Measurements from ENCODE around the gene TOP1.
"Not testable (repeated sequence)": the region's sequence is repeated elsewhere in the genome, so short reads cannot be mapped to it uniquely, and the experiment has no call there.

The TOP1 gene

DNA sequence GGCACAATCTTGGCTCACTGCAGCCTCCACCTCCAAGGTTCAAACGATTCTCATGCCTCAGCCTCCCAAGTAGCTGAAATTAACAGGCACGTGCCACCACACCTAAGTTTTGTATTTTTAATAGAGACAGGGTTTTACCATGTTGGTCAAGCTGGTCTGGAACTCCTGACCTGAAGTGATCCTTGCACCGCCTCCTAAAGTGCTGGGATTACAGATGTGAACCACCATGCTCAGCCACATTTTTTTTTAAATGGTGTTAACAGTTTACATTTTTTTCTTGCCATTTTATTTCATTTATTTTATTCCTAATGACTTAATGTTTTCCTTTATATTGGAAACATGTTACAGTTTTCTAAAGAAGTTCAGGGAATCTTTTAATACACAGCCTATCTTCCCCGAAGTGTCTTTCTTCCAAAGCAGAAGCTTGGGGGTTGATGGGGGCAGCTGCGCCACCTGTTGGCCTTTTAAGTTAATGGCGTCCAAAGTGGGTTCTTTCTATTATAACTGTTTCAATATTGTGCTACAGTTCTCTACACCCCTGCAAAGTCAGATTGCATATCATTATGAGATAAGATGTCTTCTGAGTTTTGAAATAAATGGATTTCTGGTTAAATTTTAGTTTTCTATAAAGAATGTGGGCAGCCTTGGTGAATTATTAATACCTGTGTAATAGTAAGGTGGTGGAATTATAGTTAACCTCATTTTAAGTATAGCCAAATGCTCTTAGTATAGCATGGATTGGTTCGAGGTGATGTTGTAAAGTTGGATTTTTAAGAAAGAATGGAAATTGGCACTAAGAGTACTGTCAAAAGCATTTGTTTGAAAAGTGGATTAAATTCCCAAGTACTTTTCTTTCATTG lies 66.7 kb downstream of the TOP1 start:
- no peak for DNase-seq (ENCODE audit: low spot score)

DNA sequence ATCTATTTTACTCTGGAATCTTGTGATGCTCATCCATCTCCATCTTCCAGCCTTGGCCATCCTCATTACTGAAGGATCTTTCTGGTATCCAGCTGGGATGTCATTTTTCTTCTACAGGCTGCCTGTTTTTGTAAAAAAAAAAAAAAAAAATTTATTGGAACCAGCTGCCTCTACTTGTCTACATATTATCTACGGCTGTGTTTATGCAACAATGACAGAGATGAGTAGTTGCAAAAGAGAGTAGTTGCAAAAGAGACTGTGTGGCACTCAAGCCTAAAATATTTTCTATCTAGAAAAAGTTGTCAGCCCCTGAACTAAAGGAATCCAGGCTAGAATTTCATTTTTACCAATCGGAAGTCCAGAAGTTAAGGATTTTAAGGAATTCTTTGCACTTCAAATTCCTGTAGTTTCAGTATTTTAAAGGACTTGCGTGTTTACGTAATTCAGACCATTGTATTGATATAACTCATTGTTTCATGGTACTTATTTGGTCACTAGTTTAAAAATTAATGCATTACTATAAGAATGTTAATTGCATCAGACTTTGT lies 70.2 kb downstream of the TOP1 start:
- DNase-seq (ENCODE audit: low spot score): no peak

DNA sequence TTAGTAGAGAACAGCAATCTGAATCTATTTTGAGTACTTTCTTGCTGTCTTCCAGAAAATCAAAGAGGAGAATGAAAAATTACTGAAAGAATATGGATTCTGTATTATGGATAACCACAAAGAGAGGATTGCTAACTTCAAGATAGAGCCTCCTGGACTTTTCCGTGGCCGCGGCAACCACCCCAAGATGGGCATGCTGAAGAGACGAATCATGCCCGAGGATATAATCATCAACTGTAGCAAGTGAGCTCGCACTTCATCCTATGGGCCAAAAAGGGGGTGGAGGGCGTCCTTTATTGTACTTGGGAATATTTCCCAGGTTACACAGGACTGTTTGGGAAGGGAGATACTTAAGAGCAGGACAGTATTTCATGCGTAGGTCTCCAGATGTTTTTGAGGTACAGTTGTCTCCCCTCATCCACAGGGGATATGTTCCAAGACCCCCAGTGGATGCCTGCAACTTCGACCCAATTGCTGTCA lies 71.4 kb downstream of the TOP1 start:
- no peak for DNase-seq (ENCODE audit: low spot score)

DNA sequence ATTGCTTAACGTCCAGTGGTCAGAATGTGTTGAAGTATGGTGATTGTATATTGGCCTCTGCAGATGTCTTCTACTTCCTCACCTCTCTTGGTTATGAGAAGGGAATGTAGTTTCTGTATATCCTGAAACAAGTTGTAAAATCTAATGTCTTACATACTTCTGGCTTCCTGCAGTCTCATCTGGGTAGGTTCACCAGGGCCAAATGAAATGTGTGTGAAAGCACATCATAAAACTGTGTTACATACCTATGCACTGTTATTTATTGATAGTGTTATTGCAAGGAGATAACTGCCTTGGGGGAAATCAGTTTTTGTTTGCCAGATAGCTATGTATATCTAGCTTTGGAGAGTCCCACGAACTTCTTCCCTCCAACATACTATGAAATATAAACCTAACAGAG lies 73.0 kb downstream of the TOP1 start:
- DNase-seq (ENCODE audit: low spot score): no peak

DNA sequence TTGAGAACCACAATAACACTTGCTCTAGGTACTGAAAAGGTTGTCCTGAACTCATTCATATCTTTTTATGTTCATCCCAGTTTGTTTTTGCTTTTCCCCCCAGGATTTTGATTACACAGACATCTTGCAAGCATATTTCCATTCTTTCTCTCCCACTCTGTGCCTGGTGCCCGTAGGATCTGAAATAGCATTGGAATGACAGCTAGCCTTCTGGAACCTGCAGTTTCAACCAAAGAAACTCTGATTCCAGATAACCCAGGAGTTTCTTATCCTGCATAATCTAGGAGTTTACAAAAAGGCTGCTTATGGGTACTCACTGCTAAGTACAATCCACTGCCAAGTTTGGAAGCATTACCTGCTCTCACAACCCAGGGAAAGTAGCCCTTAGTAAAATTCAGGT lies 79.9 kb downstream of the TOP1 start:
- DNase-seq (ENCODE audit: low spot score): no peak

DNA sequence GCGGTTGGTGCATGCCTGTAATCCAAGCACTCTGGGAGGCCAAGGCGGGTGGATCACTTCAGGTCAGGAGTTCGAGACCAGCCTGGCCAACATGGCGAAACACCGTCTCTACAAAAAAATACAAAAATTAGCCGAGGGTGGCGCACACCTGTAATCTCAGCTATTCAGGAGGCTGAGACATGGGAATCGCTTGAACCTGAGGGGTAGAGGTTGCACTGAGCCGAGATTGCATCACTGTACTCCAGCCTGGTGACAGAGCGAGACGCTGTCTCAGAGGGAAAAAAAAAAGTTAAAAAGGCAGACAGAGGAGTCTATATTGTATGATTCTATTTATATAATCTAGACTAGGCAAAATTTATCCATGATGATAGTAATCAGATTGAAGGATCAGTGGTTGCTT lies 81.4 kb downstream of the TOP1 start:
- DNase-seq (ENCODE audit: low spot score): no peak

DNA sequence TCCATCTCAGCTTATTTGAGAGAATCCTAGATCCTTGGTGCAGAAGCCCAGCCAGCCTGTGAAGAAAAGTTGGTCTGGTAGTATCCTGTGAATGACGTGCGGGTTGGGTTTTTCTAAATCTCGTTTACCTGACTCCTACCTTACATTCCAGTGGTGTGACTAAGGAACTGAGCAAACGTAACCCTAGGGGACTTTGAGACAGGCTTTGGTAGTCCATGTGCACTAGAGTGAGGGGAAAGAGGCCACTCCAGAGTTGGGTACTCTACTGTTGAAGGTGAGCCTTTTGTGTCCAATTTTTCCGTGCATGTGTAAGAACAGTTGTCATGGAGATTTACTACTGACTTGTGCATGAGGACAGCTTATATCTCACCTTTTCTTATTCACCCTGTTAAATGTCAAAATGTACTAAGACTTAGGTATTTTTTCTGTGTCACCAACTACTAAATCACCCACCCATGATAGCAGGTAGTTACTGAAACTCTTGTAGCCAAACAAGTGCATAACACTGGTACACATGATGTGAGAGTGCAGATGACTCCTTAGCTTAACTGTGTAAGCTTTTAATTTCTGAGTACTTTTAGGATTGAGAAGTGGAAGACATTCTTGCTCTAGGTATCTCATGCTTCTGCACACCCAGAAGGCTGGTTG lies 82.4 kb downstream of the TOP1 start:
- no peak for DNase-seq (ENCODE audit: low spot score)

DNA sequence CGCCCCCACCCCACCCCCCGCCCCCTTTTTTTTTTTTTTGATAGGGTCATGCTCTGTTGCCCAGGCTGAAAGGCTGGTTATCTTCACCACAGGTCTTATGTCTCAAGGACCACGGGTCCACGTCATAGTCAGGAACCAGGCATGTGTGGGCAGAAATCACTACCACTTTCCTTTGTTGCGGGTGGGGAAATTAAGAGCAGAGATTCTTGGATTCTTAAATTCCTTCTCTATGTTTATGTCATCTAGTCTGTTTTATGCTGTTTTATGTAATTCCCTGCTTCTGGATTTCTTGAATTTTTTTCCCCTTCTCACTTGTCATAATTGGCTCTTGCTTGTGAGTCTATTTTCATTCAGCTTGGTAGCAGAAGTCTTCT lies 82.9 kb downstream of the TOP1 start:
- no peak for DNase-seq (ENCODE audit: low spot score)

DNA sequence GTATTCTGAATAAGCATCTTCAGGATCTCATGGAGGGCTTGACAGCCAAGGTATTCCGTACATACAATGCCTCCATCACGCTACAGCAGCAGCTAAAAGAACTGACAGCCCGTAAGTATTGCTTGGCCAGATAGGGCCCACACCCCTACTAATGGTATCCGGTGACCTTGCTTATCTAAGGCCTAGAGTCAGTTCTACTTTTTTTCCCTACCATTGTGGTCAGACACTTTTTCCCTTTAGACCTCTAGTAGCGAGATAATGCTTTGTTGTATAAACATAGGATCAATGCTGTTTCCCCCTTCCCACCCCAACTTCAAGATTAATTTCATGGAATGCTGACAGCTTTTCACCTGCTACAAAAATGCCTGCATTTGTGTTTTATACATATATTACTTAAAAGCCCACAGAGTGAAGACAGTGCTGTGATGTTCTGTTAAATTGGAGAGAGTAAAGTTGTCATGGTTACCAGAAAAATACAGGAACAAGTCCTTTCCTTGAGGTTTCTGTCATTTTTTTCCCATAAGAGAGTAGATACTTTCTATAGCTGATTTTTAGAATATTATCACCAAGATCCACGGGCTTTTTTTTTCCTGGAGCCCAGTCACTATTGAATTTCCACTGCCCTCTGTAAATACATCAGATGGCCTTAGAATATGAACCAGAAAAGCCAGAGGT lies 87.8 kb downstream of the TOP1 start:
- DNase-seq (ENCODE audit: low spot score): no peak

DNA sequence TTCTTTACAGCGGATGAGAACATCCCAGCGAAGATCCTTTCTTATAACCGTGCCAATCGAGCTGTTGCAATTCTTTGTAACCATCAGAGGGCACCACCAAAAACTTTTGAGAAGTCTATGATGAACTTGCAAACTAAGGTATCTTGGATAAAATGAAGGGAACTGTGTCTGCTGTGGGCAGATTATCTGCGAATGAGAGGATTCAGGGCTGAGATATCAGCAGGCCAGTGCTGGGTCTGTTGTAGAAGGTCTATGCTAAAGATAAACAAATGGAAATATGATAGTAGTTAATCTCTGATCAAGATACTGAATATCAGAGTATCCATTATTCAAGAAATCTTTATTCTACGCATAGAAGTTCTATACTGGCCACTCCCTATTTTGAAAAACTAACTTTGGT lies 89.5 kb downstream of the TOP1 start:
- DNase-seq (ENCODE audit: low spot score): not testable (repeated sequence)

DNA sequence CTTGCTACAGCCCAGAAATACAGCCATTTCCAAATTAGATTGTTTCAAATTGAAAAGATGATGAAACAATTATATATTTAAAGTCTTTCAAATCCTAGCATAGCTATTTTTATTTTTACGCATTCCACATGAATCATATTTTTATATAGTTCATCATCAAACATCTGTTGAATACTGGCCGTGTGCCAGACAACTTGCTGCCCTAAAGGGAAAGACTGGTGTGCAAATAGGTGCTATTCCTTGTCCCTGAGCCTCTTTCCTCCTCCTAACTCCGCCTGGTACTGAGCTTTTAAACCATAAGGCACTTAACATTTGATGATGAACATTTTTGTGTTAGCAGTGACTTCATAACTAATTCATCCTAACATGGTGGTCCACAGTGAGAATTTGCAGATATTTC lies 90.0 kb downstream of the TOP1 start:
- no peak for DNase-seq (ENCODE audit: low spot score)

DNA sequence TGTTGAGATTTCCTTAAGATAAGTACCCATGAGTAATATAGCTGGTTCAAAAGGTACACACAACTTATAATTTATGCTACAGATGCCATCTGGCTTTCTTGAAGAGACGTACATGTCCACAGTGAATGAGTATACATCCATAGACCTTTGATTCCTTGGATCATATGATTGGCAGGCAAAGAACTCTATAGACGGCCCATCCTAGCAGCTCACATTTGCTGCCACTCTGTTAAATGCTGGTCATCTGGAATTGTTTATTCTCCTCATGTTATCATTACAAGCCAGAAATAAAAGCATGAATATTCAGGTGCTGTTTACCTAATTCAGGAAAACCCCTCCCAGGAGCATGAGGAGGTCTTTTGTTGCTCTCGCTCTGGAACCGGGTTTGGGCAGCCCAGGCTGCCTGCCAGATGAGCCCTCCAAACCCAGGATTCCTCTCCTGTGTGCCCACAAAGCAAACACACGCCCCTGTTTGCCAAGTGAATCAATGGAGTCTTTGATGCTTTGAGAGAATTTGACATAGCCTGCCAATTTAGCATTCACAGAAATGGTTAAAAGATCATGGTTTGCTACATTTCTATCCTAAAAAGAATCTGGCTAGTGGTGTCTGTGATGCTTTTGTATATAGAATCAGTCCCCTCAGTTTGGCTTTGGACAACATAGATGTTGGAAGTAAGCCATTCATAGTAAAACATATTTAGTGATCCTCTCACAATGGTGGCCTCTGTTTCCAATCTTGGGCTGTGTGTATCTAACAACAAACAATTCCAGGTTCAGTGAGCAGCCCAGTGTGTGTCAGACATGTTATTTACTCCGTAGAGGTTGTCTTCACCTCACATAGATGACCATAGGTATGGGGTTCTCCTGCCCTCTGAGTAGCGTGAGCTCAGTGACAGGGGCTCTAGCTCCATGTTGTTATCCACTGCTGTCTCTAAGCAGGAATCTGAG lies 91.3 kb downstream of the TOP1 start:
- no peak for DNase-seq (ENCODE audit: low spot score)

DNA sequence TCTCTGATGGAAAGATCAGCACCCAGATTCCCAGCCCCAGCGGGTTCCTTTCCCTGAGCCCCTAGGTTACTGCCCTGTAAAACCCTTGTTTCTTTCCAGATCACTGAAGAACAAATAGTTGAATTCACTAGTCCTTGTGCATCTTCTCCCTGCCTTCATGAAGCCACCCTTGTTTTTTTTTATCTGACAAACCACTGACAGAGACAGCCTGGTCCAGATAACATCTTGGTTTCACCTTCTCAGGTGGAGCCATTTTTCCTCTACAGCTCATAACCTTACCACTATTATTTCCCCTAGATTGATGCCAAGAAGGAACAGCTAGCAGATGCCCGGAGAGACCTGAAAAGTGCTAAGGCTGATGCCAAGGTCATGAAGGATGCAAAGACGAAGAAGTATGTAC lies 92.8 kb downstream of the TOP1 start:
- DNase-seq (ENCODE audit: low spot score): no peak

DNA sequence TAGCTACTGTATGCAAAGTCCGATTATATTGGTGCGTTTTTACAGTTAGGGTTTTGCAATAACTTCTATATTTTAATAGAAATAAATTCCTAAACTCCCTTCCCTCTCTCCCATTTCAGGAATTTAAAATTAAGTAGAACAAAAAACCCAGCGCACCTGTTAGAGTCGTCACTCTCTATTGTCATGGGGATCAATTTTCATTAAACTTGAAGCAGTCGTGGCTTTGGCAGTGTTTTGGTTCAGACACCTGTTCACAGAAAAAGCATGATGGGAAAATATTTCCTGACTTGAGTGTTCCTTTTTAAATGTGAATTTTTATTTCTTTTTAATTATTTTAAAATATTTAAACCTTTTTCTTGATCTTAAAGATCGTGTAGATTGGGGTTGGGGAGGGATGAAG lies 95.0 kb downstream of the TOP1 start:
- DNase-seq (ENCODE audit: low spot score): no peak

DNA sequence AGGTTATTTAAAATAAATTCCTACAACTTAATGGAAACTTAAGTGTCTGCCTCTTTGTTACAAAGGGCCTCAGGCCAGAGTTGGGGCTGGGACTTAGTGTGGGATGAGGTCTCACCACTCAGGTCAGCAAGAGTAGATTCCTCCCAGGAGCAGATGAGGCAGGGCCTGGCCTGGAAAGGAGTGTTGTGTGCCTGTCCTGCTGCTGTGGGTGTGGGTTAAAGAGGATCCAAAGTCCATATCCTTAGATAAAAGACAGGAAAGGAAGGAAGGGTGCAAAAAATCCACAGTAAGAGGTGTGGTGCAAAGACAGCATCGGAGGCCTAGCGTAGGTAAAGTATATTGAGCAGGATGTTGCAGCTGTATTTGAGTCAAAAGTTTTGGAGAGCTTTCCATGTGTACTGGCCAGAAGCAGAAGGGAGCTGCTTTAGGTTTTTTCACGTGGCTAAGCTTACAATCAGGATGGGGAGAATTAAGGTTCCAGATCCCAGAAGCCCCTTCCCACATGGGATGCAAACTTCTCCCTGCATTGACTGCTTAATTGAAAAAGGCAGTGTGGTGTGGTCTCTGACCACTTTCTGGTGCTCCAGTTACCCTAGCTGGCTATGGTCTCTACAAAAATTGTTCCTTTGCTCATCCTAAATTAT lies 96.0 kb downstream of the TOP1 start:
- no peak for DNase-seq (ENCODE audit: low spot score)

DNA sequence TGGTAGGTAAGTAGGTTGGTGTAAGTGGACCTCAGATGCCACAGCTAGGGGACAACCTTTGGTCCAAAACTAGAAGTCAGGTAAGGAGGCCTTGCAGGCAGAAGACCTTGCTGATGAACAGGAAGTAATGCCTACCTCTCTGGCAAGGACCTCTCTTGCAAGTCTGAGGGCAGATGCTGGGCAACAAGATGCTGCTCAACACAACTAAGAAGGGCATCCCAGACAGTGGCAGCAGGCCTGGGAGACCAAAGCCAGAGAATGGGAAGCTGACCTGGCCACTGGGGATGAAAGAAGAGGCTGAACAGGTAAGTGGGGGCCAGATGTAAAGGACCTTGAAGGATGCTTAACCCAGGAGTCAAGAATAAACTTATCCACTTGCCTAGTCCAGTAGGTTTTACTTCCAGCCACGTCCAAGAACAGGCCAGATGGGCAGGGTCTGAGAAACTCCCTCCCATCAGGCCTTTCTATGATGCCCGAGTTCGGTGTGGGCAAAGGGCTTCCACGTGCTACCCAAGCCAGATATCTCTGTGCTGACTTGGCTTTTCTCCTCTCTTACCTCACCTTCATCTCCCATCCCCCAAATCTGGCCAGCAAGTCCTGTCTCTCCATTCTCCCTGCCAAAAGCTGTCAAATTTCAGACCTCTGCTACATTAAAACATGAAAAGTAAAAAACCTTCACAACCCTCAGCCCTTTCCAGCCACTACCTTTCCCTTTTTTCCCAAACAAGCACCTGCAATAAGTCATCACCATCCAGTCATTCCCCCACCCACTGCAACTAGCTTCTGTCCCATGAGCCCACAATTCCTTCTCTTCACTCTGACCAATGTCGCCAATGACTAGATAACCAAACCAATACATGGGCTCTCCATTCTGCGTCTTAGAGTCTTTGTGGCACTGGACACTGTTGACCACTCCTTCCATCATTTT lies 97.2 kb downstream of the TOP1 start:
- no peak for DNase-seq (ENCODE audit: low spot score)

DNA sequence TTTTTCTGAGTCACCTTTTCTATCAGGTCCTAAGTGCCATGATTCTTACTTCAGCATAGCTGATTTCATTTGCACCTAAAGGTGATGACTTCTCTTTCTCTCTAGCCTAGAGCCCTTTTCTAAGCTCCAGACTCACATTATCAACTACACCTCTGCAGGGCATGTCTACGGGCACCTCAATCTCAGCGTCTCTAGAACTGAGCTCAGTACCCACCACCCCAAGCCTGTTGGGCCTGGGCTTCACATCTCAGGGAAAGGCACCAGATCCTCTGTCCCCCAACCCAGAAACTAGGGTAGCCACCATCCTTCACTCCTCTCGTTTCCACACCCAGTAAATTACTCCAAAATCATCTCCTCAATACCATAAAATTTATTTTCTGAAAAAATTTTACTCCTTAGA lies 98.1 kb downstream of the TOP1 start:
- DNase-seq (ENCODE audit: low spot score): no peak

DNA sequence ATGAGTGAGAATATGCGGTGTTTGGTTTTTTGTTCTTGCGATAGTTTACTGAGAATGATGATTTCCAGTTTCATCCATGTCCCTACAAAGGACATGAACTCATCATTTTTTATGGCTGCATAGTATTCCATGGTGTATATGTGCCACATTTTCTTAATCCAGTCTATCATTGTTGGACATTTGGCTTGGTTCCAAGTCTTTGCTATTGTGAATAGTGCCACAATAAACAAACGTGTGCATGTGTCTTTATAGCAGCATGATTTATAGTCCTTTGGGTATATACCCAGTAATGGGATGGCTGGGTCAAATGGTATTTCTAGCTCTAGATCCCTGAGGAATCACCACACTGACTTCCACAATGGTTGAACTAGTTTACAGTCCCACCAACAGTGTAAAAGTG lies 99.7 kb downstream of the TOP1 start:
- DNase-seq (ENCODE audit: low spot score): not testable (repeated sequence)

DNA sequence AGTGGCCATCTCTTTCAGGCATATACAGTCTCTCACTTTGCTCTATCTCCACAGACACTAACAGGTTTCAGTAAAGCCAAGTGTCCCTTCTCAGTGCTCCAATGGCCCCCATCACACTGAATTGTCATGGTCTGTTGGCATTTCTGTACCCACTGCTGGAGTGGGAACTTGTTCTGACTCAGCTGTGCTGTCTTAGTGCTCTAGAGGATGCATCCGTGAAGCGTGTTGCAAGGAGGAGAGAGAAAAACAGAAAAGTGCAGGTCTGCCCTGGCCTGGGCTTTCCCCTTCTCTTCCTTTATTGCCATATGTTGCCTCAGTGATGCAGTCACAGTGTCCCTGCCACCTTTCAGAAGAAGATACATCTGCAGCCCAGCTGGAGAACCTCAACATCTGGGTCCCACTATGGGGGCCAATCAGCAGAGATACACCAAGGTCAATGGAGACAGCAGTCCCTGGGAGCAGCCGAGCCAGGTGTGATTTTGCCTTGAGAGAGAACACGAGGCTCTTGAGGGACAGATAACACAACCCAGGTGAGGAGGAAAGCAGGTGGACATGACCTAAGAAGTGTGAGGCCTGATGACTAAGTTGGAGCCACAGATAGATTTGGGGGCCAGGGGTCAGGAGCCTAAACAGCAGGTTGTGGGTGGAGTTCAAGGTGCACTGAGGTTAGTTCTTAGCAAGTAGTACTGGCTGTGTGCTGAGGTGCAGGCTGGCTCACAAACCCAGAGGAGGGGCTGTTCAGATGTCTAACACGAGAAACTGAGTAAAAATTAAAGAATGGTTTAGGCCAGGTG lies 103.2 kb downstream of the TOP1 start:
- DNase-seq (ENCODE audit: low spot score): no peak
